ENCODE data around the gene PARD3.

DNA sequence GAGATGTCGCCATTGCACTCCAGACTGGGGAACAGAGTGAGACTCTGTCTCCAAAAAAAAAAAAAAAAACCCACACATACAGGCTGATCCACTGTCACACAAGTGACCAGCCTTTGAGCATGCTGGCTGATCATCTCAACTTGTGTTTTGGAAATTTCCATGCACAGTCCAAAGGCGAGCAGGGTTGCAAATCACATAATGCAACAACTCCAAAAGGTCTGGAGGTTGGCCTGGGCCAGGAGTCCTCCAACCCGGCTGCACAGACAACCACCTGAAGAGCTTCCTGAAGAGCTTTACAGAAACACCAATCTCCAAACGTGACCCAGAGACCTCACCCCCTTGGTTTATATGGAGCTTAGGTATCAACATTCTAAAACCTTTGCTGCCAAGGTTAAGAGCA lies 16.4 kb downstream of the PARD3 start:
- TF ChIP-seq NPAS2 (CRISPR knock-in tag; IDR thresholded peaks at IDR 0.05; ENCODE audit: borderline replicate concordance) (no peak), CTCF (IDR thresholded peaks at IDR 0.05) (no peak), ZFP36 (IDR thresholded peaks at IDR 0.05; ENCODE audit: borderline replicate concordance, partially characterized antibody) (no peak), MAZ (IDR thresholded peaks at IDR 0.05; ENCODE audit: borderline replicate concordance, low read depth, low read length) (no peak), RCOR1 (IDR thresholded peaks at IDR 0.05; ENCODE audit: low read depth, low read length) (no peak), CBX8 (IDR thresholded peaks at IDR 0.05) (no peak), POLR2A (IDR thresholded peaks at IDR 0.05; ENCODE audit: low read length) (no peak), SMC3 (IDR thresholded peaks at IDR 0.05) (no peak)
- TF ChIP-seq, protein P1, sequence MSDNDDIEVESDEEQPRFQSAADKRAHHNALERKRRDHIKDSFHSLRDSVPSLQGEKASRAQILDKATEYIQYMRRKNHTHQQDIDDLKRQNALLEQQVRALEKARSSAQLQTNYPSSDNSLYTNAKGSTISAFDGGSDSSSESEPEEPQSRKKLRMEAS (IDR thresholded peaks at IDR 0.05): no peak

All from A549 (cell line).